HepG2 (cell line): ENCODE results near the gene GHRL. TPM values are rescaled to one million over a fixed set of nuclear protein-coding genes. Genes with fewer than 3 reads are reported as not detected.
"Not testable (repeated sequence)": the region's sequence is repeated elsewhere in the genome, so short reads cannot be mapped to it uniquely, and the experiment has no call there.

ENCODE experiments used
- ATAC-seq: fragments of 200-7000 bp; cut with Tn5 transposase; 3 replicates; pipeline ENCODE4 v1.9.1; 2020; ENCODE audit warnings: mild to moderate bottlenecking, moderate library complexity
- BruUV-seq: library from RNA; stranded (reverse); fragments of 400-500 nt; replicated peaks from 2 replicates; lab custom pipeline; 2021; lab: Mats Ljungman, UMichigan
- CTCF ChIA-PET: fragments of 300-600 bp; formaldehyde crosslinking; extraction: SDS; loops from one replicate; lab custom pipeline; 2021; ENCODE audit warnings: low total read pairs, inconsistent platforms, low intra/inter-chr PET ratio; lab: Yijun Ruan, JAX
- POLR2A ChIA-PET: fragments of 350-600 bp; sonication (Branson Sonifier 250); formaldehyde crosslinking; loops from one replicate; lab custom pipeline; 2020; ENCODE audit warnings: antibody characterized with exemption, inconsistent platforms; lab: Yijun Ruan, JAX
- DNase-seq: peaks from one replicate; pipeline ENCODE4 v3.0.0-alpha.2; 2015; ENCODE audit warnings: low spot score
- FAIRE-seq: peaks from 3 replicates; lab custom pipeline; 2011; peaks lifted over from hg19 to GRCh38; lab: Jason Lieb, UNC
- H2AFZ ChIP-seq: one replicate; pipeline ENCODE4 v1.6.1; 2011; ENCODE audit warnings: low read length, inconsistent platforms
- H3K27ac ChIP-seq: fragments of 300-600 bp; 3 replicates; pipeline ENCODE4 v1.8.0; 2011; ENCODE audit warnings: mixed run types, mild to moderate bottlenecking, mixed read lengths, low read length, inconsistent platforms; ENCODE audit not compliant: insufficient read depth; ENCODE audit errors: extremely low read length
- H3K27me3 ChIP-seq, 2 experiments: fragments of 200-600 bp in 1 of 2; 2 replicates in 1 of 2; 3 replicates in 1 of 2; pipeline versions ENCODE4 v1.6.0 to v1.8.0; 2011; ENCODE audit warnings: low read length in 2 of 2, mild to moderate bottlenecking in 2 of 2, moderate library complexity in 2 of 2, inconsistent platforms in 1 of 2; ENCODE audit not compliant: insufficient read depth in 2 of 2, control insufficient read depth in 1 of 2
- H3K36me3 ChIP-seq, 2 experiments: fragments of 200-600 bp in 1 of 2; replicated peaks in 1 of 2; 2 replicates in 1 of 2; 3 replicates in 1 of 2; pipeline versions ENCODE4 v1.5.1 to v1.8.0; 2011; ENCODE audit warnings: low read length in 2 of 2, inconsistent platforms in 1 of 2; ENCODE audit not compliant: insufficient read depth in 2 of 2, control insufficient read depth in 1 of 2
- H3K4me1 ChIP-seq: 2 replicates; pipeline ENCODE4 v1.5.1; 2012; ENCODE audit warnings: low read length, inconsistent platforms; ENCODE audit not compliant: insufficient read depth
- H3K4me2 ChIP-seq: 2 replicates; pipeline ENCODE4 v1.6.0; 2011; ENCODE audit warnings: low read depth, low read length, inconsistent platforms
- H3K4me3 ChIP-seq, 3 experiments: fragments of 200-600 bp in 1 of 3; sonication (generic), shearing (Covaris generic) in 1 of 3; replicated peaks in 1 of 3; 2 replicates each; pipeline ENCODE4 v1.5.1; 2011 to 2016; ENCODE audit warnings: low read length in 3 of 3, inconsistent platforms in 2 of 3, low read depth in 2 of 3, mild to moderate bottlenecking in 2 of 3, control low read depth in 1 of 3, mixed read lengths in 1 of 3; ENCODE audit not compliant: insufficient read depth in 1 of 3
- H3K79me2 ChIP-seq: one replicate; pipeline ENCODE4 v1.6.1; 2011; ENCODE audit warnings: low read length, inconsistent platforms; ENCODE audit not compliant: insufficient read depth
- H3K9ac ChIP-seq: 2 replicates; pipeline ENCODE4 v1.6.0; 2011; ENCODE audit warnings: mild to moderate bottlenecking, low read depth, low read length, inconsistent platforms; ENCODE audit not compliant: insufficient read depth
- H3K9me3 ChIP-seq: 2 replicates; pipeline ENCODE4 v1.5.1; 2012; ENCODE audit warnings: mild to moderate bottlenecking, low read length
- H4K20me1 ChIP-seq: 2 replicates; pipeline ENCODE4 v1.6.0; 2011; ENCODE audit warnings: inconsistent platforms, mild to moderate bottlenecking, low read length, moderate library complexity; ENCODE audit not compliant: insufficient read depth
- ESRRA ChIP-seq: sonication (generic); formaldehyde crosslinking; IDR thresholded peaks from 2 replicates; pipeline ENCODE4 v1.5.1; 2020; ENCODE audit warnings: mild to moderate bottlenecking, low read depth, missing genetic modification reagents
- MYNN ChIP-seq: sonication (generic); formaldehyde crosslinking; IDR thresholded peaks from 2 replicates; pipeline ENCODE4 v1.4.0; 2020; ENCODE audit warnings: mild to moderate bottlenecking, low read depth, missing genetic modification reagents
- ZNF280B ChIP-seq: sonication (generic); formaldehyde crosslinking; IDR thresholded peaks from 2 replicates; pipeline ENCODE4 v1.5.0; 2020; ENCODE audit warnings: missing genetic modification reagents, mild to moderate bottlenecking, borderline replicate concordance
- ZNF318 ChIP-seq: sonication (generic); formaldehyde crosslinking; IDR thresholded peaks from 2 replicates; pipeline ENCODE4 v1.4.0; 2020; ENCODE audit warnings: mild to moderate bottlenecking, missing genetic modification reagents
- ZNF430 ChIP-seq: sonication (generic); formaldehyde crosslinking; IDR thresholded peaks from 2 replicates; pipeline ENCODE4 v1.9.0; 2021; ENCODE audit warnings: mild to moderate bottlenecking, missing genetic modification reagents
- WGBS: methylation state at CpG from one replicate; pipeline ENCODE4 v1.1.6; 2017; ENCODE audit warnings: low lambda C conversion rate; 5-methylcytosine and 5-hydroxymethylcytosine counted together
- in situ Hi-C: cut with HindIII; loops from 2 replicates; pipeline ENCODE4 v1.10.0; 2017; ENCODE audit warnings: low pct_unique_long_range_greater_than_20kb; ENCODE audit not compliant: extremely low pct_ligation_motif_present
- intact Hi-C: fragments of 100-400 bp; cut with micrococcal nuclease; formaldehyde crosslinking; loops from one replicate; pipeline ENCODE4 v1.10.0; 2022; ENCODE audit not compliant: unreplicated experiment
- polyA plus RNA-seq, 8 experiments: library from polyadenylated mRNA; depleted of rRNA in 3 of 8; stranded (reverse) in 7 of 8; unstranded in 1 of 8; fragments of >200 nt; fragmentation: Illumina TruSeq in 4 of 8; extraction: Trizol in 4 of 8; gene quantifications; 2 replicates each; pipeline versions ENCODE4 v1.2.1 to v1.2.3, GENCODE V29; 2011 to 2016; ENCODE audit warnings: low read depth in 4 of 8, missing spikeins in 1 of 8, mixed read lengths in 1 of 8; ENCODE audit not compliant: insufficient read depth in 1 of 8
- total RNA-seq, 5 experiments: library from RNA; depleted of rRNA; stranded (reverse); fragments of >200 nt; fragmentation: Illumina TruSeq; extraction: Trizol; gene quantifications; 2 replicates each; pipeline ENCODE4 v1.2.3, GENCODE V29; 2016; ENCODE audit warnings: low read depth in 1 of 5

The GHRL gene
- total and polyA plus RNA-seq, 2 of the 13 experiments (the other 11 are each of a cell fraction or from before 2014, with no cell fraction given), result 0.09 TPM; not detected in 1

- no peak for TF ChIP-seq ZNF318
- TF ChIP-seq ZNF430 (CRISPR knock-in tag), result no peak
- no peak for TF ChIP-seq ESRRA
- TF ChIP-seq MYNN (CRISPR knock-in tag), result no peak
- no peak for TF ChIP-seq ZNF280B
Measured at GRCh38 chr3:10299175-10299574, 6.4 kb upstream of the GHRL start (continued).

- CTCF ChIA-PET, H3K4me2 ChIP-seq, FAIRE-seq, DNase-seq, H3K9ac ChIP-seq, POLR2A ChIA-PET, intact Hi-C loops, in situ Hi-C loops, H3K27ac ChIP-seq, H2AFZ ChIP-seq, H3K9me3 ChIP-seq, BruUV-seq, ATAC-seq, H3K27me3 ChIP-seq, H3K4me3 ChIP-seq, H3K79me2 ChIP-seq: not testable (repeated sequence)
- Histone ChIP-seq H3K36me3 (peaks cover 18 to 35% of the 10 kb centered on the region in 2 experiments), H4K20me1 (peaks cover 10% of the 10 kb centered on the region; the same call in 1 of the 2 replicates), H3K4me1 (peaks cover 28% of the 10 kb centered on the region)
- 71% methylated on average over 1 of the region's 1 CpG for WGBS
Measured at GRCh38 chr3:10298064-10298463, 5.3 kb upstream of the GHRL start.
